ENCODE data around the gene FBXO24.

The FBXO24 gene

DNA sequence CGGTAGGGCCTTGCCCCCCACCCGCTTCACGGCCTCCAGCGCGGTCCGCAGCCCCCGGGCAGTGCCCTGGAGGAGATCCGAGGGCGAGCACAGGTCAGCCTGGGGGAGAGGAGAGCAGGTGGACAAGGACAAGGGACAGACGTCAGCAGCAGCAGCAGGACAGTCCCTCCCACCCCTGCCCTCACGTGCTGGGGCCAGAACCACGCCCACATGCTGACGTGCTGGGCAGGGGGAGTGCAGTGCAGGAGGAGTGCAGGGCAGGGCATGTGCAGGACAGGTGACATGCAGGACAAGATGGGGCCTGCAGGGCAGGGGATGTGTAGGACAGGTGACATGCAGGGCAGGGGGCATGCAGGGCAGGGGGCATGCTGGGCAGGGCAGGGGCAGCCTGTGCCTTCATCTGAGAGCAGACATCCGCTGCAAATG lies 10.9 kb upstream of the FBXO24 start:
- DNase-seq = no peak

DNA sequence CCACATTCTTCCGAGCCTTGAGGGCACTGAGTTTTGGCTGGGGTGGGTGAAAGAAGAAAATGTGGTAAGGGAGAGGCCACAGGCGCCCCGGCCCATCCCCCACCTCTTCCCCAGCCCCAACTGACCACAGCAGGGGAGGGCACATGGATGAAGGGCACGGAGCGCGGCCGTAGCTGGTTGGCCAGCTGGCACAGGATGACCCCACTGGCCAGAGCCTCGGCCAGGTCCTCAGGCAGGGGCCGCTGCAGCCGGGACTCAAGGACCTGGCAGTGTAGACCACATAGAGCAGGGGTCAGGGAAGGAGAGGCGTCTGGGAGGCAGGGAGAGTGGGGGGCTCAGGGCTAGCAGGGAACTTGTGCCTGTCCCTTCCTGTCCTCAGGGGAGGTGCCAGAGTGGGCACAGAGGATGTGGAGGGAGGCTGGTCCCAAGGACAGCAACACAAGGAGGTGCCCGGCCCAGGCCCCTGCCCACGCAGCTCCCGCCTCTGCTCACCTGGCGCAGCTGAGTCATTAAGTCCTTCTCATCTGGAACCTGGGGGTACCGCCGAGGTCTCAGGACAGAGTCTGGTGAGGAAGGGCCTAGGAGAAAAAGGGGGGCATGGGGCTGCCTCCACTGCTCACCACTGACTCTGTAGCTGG lies 10.3 kb upstream of the FBXO24 start:
- DNase-seq = no peak

GRCh38 chr7:100576384-100576993 lies 9.6 kb upstream of the FBXO24 start:
- DNase-seq = no peak

DNA sequence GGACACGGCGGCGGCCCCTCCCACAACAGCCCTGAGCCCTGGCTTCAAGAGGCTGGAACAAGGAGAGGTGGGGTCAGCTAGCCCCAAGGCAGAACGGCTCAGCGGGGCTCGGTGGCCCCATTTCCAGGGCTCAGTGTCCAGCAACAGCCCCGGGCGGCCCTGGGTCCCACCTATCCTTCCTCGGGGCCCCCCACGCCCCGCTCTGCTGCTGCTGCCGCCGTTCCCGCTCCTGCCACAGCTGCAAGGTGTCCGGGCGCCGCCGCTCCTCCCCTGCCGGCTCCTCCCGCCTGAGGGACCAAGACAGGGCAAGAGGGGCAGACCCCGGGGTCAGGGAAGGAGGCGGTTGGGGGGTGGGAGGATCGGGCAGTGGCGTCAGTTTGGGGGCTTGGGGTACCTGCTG lies 9.0 kb upstream of the FBXO24 start:
- DNase-seq = no peak

- DNase-seq = no peak
Observed at GRCh38 chr7:100577507-100577906, 8.6 kb upstream of the FBXO24 start.

DNA sequence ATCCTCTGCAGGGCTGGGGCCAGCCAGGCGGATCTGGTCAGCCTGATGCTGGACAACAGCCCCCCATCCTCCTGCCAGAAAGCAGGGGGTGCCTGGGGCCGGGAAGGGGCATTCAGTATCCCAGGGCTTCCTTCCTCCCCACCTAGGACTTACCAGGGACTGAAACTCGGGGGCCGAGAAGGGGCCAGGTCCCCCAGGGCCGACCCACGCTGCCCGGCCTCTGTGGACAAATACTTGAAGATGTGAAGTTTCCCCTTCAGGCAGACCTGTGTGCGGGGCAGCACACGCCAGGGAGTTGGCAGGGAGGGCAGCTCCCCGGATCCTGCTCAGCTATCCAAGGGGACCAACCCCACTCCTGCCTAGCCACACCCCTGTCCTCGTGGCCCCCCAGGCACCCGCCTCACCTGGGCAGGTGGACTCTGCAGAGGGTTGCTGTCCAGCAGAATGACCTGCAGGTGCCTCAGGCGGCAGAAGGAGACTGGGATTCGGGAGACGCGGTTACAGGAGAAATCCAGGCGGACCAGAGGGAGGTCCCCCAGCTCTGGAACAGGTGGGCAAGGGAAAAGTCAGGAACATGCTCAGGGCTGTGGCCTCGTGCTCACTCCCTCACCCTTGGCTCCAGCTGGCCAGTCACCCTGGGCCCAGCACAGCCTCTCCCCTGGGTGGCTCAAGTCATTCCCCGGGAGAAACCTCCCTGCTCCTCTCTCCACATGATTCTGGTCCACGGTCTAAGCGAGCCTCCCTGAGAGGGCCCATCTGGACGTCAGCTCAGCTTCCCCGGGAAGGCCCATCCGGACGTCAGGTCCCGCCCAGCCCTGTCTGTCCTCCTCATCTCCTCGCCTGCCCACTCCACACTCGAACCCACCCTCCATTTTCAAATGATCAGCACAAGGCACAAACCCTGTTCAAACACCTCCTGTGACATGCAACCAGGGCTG lies 7.6 kb upstream of the FBXO24 start:
- DNase-seq = no peak

DNA sequence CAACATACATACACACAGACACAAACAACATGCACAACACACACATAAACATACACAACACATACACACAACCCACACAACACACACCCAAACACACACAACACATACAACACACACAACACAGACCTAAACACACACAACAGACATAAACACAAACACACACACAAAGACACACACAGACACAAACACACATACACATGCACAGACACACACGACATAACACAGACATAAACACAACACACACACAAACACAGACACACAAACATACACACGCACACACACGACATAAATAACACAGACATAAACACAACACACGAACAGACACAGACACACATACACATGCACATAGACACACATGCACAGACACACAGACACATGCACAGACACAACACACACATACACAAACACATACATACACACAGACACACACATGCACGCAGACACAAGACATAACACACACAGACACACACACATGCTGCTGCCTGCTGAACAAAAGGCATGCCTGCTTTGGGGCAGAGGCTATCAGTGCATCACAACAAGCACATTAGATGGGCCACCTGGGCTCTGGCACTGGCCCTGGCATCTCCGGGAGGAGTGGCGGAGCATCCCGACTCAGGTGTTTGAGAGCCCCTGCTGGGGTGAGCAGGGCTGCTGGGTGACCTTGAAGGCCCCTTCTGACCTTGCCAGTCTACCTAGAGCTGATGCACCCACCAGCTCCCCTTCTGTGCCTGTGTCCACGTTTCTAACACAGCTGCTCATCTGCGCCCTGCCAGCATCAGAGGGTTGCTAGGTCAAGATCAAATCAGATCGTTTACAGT lies 5.5 kb upstream of the FBXO24 start:
- DNase-seq = no peak

GRCh38 chr7:100582041-100582579 lies 4.0 kb upstream of the FBXO24 start:
- DNase-seq = no peak

DNA sequence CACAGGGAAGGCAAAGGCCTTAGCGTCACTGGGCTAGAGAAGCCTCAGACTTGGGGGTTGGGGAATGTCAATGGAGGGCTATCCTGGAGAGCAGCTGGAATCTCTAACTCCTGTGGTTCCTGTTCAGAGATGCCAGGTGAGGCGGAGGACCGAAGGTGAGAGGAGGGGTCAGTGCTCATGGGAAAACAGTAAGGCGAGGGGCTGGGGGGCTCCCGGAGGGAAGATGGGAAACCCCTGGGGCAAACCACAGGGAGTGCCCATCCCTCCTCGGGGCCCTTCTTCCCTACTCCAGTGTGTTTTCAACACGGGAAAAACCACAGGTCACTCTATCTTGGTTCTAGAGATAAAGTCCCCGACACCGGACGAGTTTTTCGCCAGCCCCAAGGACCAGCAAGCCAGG lies 3.5 kb upstream of the FBXO24 start:
- no peak for DNase-seq

- DNase-seq = no peak
Observed at GRCh38 chr7:100583132-100584053, 2.7 kb upstream of the FBXO24 start.

DNA sequence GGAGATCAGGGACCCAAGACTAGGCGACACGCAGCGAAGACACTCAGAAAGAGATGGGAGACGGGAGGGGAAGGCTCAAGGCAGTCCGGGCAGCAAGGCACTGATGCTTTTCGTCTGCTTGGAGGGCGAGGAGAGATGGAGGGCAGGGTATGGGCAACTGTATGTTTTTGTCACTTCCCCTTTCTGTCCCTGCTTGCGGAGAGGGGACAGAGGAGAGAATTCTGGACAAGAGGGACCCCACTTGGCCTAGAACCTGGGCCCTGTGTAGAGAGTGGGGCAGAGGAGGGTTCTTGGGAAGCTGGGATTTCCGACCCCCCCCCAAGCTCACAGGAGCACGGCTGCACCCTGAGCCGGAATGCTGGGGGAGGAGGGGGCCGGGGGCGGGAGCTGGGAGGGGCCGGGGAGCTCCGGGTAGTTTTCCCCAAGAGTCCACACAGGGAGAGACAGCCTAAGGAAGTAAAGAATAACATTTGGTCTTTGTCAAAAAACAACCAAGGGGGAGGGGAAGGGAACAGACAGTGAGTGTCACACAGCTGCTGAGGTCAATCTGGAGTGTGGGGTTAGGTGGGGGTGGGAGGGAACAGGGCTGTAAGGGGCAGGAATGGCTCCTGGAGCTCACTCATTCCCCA lies 2.0 kb upstream of the FBXO24 start:
- DNase-seq = no peak

GRCh38 chr7:100584683-100585510 lies 1.2 kb upstream of the FBXO24 start:
- no peak for DNase-seq

GRCh38 chr7:100585511-100586265 lies 440 bp upstream of the FBXO24 start, which contains the start of gene LRCH4:
TSS of gene LRCH4 (minus strand) at chr7:100586129. CDS start at chr7:100586100, 29 bp downstream.
- DNase-seq = peak; percentile 23

- DNase-seq = no peak
Observed at GRCh38 chr7:100588438-100588837, 2.3 kb downstream of the FBXO24 start.

DNA sequence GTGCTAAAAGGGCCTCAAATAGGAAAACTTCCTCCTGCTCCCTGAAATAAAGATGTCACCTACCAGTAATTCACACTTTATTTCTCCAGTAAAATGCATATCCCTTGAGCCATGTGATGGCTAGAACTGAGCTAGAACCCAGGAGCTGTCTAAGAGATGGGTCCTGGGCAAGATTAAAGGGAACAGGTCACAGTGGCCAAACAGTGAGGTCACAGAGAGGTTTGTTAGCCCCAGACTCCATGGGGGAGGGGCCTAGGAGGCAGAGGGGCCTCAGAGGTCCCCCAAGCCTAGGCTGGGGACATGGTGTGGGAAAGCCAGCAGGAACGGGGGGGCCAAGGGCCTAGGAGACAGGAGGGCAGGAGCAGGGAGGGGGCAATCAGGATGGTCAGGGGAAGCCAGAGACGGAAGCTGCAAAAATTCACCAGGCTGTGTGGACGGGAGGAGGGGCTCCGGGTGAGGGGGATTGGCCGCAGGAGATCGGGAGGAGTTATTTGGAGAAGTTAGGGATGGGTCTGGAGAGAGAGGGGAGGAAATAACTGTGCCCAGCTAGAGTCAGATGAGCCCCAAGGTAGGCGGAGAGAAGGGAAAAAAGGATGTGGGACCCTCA lies 3.3 kb downstream of the FBXO24 start:
- DNase-seq = no peak

GRCh38 chr7:100590077-100590737 lies 4.1 kb downstream of the FBXO24 start:
- no peak for DNase-seq

GRCh38 chr7:100591596-100591995 lies 5.5 kb downstream of the FBXO24 start:
- no peak for DNase-seq

DNA sequence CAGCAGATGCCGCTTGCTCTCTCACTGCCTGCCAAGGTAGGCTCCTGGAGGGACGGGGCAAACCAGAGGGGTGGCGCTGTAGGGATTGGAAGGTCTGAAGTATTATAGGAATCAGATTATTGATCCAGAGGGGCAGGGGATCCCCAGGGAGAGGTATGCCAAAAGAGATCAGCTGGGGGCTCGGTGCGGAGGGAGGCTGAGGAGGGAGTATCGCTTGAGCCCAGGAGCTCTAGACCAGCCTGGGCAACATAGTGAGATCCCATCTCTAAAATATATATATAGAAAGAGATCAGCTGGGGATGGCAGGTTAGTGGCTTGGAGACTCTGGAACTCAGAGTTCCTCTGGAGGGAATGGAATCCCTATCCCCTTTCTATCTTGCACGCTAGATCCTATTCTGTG lies 9.1 kb downstream of the FBXO24 start:
- DNase-seq = no peak

Measured in COR-L47 (cell line).